ENCODE measurements around the gene SLC1A5. TPM values are rescaled to one million over a fixed set of nuclear protein-coding genes. Genes with fewer than 3 reads are reported as not detected.

The SLC1A5 gene
- total RNA-seq, 4 donors from 2014 or later = 76.8 to 107 (median 83.4) TPM

DNA sequence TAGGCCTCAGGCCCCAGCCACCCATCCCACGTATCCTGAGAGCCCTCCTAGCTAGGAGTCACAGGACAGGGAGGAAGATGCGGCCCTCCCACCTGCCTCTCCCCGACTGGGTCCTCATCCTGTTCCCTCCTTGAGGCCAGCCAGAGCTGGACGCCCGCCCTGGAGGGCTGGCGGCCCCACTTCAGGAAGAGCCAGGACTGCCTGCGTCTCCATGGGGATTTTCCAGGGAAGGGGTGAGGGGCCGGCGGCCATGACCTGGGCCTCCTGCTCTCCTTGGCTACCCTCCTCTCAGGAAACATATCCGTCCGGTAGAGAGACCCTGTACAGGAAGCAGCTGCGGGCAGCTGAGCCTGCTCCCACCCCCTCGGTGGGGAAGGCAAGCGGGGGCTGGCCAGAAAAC is 60.2 kb downstream of the SLC1A5 start:
- WGBS, 2 donors = 72 to 73% methylated on average over 10 to 12 of the region's 14 CpGs
- TF ChIP-seq EP300 (IDR thresholded peaks at IDR 0.05) = no peak
- TF ChIP-seq, protein P1, sequence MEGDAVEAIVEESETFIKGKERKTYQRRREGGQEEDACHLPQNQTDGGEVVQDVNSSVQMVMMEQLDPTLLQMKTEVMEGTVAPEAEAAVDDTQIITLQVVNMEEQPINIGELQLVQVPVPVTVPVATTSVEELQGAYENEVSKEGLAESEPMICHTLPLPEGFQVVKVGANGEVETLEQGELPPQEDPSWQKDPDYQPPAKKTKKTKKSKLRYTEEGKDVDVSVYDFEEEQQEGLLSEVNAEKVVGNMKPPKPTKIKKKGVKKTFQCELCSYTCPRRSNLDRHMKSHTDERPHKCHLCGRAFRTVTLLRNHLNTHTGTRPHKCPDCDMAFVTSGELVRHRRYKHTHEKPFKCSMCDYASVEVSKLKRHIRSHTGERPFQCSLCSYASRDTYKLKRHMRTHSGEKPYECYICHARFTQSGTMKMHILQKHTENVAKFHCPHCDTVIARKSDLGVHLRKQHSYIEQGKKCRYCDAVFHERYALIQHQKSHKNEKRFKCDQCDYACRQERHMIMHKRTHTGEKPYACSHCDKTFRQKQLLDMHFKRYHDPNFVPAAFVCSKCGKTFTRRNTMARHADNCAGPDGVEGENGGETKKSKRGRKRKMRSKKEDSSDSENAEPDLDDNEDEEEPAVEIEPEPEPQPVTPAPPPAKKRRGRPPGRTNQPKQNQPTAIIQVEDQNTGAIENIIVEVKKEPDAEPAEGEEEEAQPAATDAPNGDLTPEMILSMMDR (IDR thresholded peaks at IDR 0.05) = no peak
- TF ChIP-seq POLR2A (IDR thresholded peaks at IDR 0.05) = no peak
- H3K27ac ChIP-seq = peak overlapping the region in 1 of 4 donors; percentile 62

DNA sequence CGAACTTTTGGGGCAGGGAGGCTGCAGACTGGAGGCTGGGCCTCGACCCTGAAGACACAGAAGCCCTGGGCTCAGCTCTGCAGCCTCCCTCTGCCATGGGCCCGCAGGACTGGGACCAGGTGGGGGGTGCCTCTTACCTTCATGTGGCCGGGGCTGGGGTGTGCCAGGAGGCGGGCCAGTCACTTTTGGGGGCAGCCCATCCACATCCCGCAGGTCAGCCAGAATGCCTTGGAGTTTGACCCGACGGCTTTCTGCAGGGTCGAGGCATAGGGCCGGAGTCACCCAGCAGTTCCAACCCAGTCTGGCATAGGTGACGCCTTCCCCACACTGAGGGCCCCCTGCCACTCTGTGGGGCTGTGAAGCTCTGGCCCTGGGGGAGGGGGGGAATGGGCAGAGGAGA is 60.6 kb downstream of the SLC1A5 start:
- no peak for DNase-seq (ENCODE audit: low spot score in 2 of 2)
- H3K27ac ChIP-seq = peak overlapping the region in 1 of 4 donors; percentile 62
- WGBS, 2 donors = 77 to 79% methylated on average over 6 to 11 of the region's 11 CpGs
- TF ChIP-seq EP300 (IDR thresholded peaks at IDR 0.05) (no peak), POLR2A (IDR thresholded peaks at IDR 0.05) (no peak)
- TF ChIP-seq, protein P1 (IDR thresholded peaks at IDR 0.05) = no peak
- no peak overlapping the region for H3K4me3 ChIP-seq
- H3K36me3 ChIP-seq = peaks cover 3 to 98% (median 42%) of the 10 kb centered on the region in 3 donors
- no peaks in the 10 kb centered on the region for H3K27me3 ChIP-seq
- H3K9me3 ChIP-seq = no peaks in the 10 kb centered on the region
- H3K4me1 ChIP-seq = peaks cover 0 to 60% (median 4%) of the 10 kb centered on the region in 4 donors

More for the DNA sequence above, 60.2 kb downstream of the SLC1A5 start:
- H3K4me1 ChIP-seq = peaks cover 0 to 64% (median 6%) of the 10 kb centered on the region in 4 donors
- no peak overlapping the region for H3K4me3 ChIP-seq
- H3K36me3 ChIP-seq = peaks cover 2 to 98% (median 40%) of the 10 kb centered on the region in 3 donors
- no peaks in the 10 kb centered on the region for H3K9me3 ChIP-seq
- H3K27me3 ChIP-seq = no peaks in the 10 kb centered on the region
- DNase-seq (ENCODE audit: low spot score in 2 of 2) = no peak

DNA sequence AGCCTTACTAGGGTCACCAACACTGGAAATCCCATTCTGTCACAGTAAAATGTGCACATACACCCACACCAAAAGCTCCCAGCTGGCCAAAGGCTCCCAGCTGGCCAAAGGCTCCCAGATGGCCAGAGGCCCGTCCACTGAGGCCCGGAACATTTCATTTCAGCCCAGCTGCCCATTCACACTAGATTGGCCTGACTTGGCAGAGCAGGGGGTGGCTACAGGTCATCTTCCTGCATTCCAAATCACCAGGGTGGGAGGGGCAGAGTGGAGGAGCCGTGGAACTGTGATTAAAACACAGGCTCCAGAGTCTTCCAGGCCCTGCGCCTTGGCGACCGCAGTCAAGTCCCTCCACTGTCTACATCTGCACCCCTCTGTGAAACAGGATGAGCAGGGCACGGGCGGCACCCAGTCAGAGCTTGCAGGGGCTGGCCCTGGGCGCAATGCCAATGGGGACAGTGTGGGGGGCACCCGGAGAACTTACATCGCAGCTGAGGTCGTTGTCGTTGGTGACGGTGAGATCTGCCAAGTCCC is 61.4 kb downstream of the SLC1A5 start:
- Histone ChIP-seq H3K4me3 (no peak overlapping the region), H3K36me3 (peaks cover 3 to 98% (median 46%) of the 10 kb centered on the region in 3 donors), H3K27me3 (no peaks in the 10 kb centered on the region), H3K27ac (peak overlapping the region in 1 of 4 donors; percentile 43), H3K4me1 (peaks cover 0 to 53% (median 2%) of the 10 kb centered on the region in 4 donors), H3K9me3 (no peaks in the 10 kb centered on the region)
- no peak for DNase-seq (ENCODE audit: low spot score in 2 of 2)
- TF ChIP-seq, protein P1 (IDR thresholded peaks at IDR 0.05) = no peak
- TF ChIP-seq POLR2A (IDR thresholded peaks at IDR 0.05) (no peak), EP300 (IDR thresholded peaks at IDR 0.05) (no peak)
- 66 to 69% methylated on average over 14 of the region's 14 CpGs for WGBS, 2 donors

DNA sequence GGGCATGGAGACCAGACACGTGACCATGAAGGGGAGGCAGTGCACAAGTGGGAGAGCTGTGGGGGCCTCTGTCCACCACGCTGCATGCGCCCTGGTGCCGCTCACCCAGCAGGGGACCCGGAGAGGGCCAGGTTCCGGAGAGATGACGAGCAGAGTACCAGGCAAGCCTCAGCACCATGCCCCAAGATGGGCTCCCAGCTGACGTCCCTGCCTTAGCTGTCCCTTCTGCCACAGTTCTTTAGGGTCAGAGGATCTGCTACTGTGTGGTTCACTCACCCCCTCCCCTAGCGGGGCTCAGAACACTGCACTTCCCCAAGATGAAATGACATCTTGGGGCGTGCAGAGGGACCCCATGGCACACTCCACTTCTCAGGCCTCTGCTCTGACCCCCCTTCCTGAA is 61.8 kb downstream of the SLC1A5 start:
- 77 to 85% methylated on average over 8 to 10 of the region's 10 CpGs for WGBS, 2 donors
- Histone ChIP-seq H3K36me3 (peaks cover 3 to 98% (median 46%) of the 10 kb centered on the region in 3 donors), H3K27me3 (no peaks in the 10 kb centered on the region), H3K27ac (peak overlapping the region in 1 of 4 donors; percentile 43), H3K9me3 (no peaks in the 10 kb centered on the region), H3K4me3 (no peak overlapping the region), H3K4me1 (peaks cover 0 to 48% (median 0%) of the 10 kb centered on the region in 4 donors)
- DNase-seq (ENCODE audit: low spot score in 2 of 2) = no peak
- no peak for TF ChIP-seq EP300 (IDR thresholded peaks at IDR 0.05)
- TF ChIP-seq, protein P1 (IDR thresholded peaks at IDR 0.05) = no peak
- TF ChIP-seq POLR2A (IDR thresholded peaks at IDR 0.05) = no peak

DNA sequence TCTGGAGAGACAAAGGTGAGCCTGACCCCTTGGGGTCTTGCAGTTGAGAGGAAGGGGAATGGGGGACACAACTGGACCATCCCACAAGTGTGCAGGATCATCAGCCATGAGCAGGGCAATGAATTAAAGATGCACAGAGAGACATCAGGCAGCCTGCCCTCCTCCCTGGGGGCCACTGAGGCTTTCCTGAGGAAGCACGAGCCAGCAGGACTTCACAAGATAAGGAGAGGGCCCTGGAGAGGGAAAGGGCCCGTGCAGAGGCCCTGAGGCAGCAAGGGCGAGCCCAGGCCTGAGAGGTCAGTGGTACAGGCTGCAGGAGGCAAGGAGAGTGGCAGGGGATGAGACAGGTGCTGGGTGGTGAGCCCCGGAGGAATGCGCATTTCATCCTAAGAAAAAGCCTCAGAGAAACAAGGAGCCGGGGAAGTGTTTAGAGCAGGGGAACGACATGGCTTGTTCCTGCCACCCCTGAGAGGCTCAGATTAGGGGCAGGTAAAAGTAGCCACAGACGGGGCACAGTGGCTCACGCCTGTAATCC is 62.5 kb downstream of the SLC1A5 start:
- no peak for DNase-seq (ENCODE audit: low spot score in 2 of 2)
- Histone ChIP-seq H3K4me3 (no peak overlapping the region), H3K27ac (no peak overlapping the region), H3K36me3 (peaks cover 3 to 98% (median 46%) of the 10 kb centered on the region in 3 donors), H3K9me3 (no peaks in the 10 kb centered on the region), H3K4me1 (peaks cover 0 to 42% (median 0%) of the 10 kb centered on the region in 4 donors), H3K27me3 (no peaks in the 10 kb centered on the region)
- WGBS, 2 donors = 79 to 83% methylated on average over 9 of the region's 9 CpGs
- TF ChIP-seq POLR2A (IDR thresholded peaks at IDR 0.05) = no peak
- TF ChIP-seq EP300 (IDR thresholded peaks at IDR 0.05) = no peak
- TF ChIP-seq, protein P1 (IDR thresholded peaks at IDR 0.05) = no peak

Measured in tibial nerve (tissue), 4 donors.